ENCODE data around the gene HEXIM2.
A peak's percentile ranks its signal among the peaks of the same experiment; 100 is the strongest.

Gene HEXIM2

GRCh38 chr17:45170931-45171337, 9.3 kb downstream of the HEXIM2 start:
- peak; percentile 56 to 95 for DNase-seq (ENCODE audit: low read depth in 1 of 2, low spot score in 1 of 2)
- no peak for TF ChIP-seq JUND (IDR thresholded peaks at IDR 0.05; ENCODE audit: low read depth)
- in situ Hi-C loops (cut with HindIII; ENCODE audit: low pct_unique_long_range_greater_than_20kb, low sequenced_read_pairs) = no loop called here

GRCh38 chr17:45171338-45172231, 9.9 kb downstream of the HEXIM2 start:
- in situ Hi-C loops (cut with HindIII; ENCODE audit: low pct_unique_long_range_greater_than_20kb, low sequenced_read_pairs) = no loop called here
- TF ChIP-seq JUND (IDR thresholded peaks at IDR 0.05; ENCODE audit: low read depth) = no peak
- peak; percentile 71 to 100 for DNase-seq (ENCODE audit: low read depth in 1 of 2, low spot score in 1 of 2)

DNA sequence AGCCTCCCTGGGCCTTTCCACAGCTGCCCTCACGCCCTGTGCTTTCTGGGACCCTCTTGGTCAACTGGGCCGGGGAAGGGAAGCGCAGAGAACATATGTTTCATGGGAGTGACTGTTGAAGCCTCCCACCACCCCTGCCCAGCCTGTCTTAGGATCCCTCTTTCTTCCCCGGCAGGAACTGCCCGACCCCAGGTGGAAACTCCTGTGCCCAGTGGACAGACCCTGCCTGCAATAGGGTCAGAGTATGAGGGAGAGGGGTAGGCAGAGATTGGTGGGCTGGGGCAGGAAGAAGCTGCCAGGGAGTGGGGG, 10.5 kb downstream of the HEXIM2 start:
- DNase-seq (ENCODE audit: low read depth in 1 of 2, low spot score in 1 of 2) = no peak
- in situ Hi-C loops (cut with HindIII; ENCODE audit: low pct_unique_long_range_greater_than_20kb, low sequenced_read_pairs) = no loop called here
- TF ChIP-seq JUND (IDR thresholded peaks at IDR 0.05; ENCODE audit: low read depth) = no peak

DNA sequence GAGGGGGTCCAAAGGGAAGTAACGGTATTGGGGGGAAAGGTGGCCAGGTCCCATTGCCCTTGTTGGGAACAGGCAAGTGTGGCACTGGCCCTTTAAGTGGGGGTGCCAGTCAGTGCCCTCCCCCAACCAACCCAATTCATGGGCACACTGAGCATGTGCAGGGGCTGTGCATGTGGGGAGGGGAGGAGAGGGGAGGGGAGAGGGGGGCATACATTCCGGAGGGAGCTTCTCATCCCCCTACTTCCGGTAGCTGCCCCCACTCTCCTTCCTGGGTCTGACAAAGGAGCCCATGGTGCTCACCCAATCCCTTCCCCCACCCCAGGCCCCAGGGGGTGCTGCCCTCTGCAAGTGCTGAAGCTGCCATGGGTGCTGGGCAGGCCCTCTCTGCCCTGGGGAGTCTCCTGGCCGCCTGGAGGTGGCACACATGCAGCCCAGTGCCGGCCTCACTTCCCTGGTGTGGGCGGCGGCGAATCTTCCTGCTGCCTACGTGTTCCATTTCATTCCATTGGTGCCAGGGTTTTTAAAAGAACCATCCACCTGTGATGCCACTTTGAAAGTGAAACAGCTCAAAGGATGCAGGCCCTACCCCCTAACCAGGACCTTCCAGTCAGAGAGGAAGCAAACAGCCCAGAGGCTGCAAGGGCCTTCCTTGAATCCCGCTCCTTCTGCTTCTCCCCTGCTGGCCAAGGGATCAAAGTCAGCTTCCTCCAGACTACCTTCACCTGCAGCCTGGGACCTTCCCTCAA, 11.0 kb downstream of the HEXIM2 start:
- in situ Hi-C loops (cut with HindIII; ENCODE audit: low pct_unique_long_range_greater_than_20kb, low sequenced_read_pairs) = no loop called here
- TF ChIP-seq JUND (IDR thresholded peaks at IDR 0.05; ENCODE audit: low read depth) = no peak
- peak; percentile 54 to 98 for DNase-seq (ENCODE audit: low read depth in 1 of 2, low spot score in 1 of 2)

DNA sequence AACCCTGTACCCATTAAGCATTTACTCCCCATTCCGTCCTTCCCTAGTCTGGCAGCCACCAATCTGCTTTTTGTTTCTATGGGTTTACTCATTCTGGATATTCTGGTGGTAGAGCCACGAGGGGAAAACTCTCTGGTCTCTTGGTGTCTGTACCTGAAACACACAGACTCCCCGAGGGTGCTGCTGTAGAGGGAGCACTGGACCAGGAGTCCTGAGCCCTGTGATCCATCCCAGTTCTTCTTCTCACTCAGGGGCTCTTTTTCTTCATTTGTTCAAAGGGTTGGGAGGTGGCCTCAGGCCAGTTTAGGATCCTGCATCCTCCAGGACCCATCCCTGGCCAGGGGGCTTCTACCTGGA, 14.1 kb downstream of the HEXIM2 start:
- no peak for TF ChIP-seq JUND (IDR thresholded peaks at IDR 0.05; ENCODE audit: low read depth)
- in situ Hi-C loops (cut with HindIII; ENCODE audit: low pct_unique_long_range_greater_than_20kb, low sequenced_read_pairs) = no loop called here
- no peak for DNase-seq (ENCODE audit: low read depth in 1 of 2, low spot score in 1 of 2)

GRCh38 chr17:45177563-45177962, 15.9 kb downstream of the HEXIM2 start:
- TF ChIP-seq JUND (IDR thresholded peaks at IDR 0.05; ENCODE audit: low read depth) = no peak
- DNase-seq (ENCODE audit: low read depth in 1 of 2, low spot score in 1 of 2) = no peak
- in situ Hi-C loops (cut with HindIII; ENCODE audit: low pct_unique_long_range_greater_than_20kb, low sequenced_read_pairs) = no loop called here

- in situ Hi-C loops (cut with HindIII; ENCODE audit: low pct_unique_long_range_greater_than_20kb, low sequenced_read_pairs) = no loop called here
- TF ChIP-seq JUND (IDR thresholded peaks at IDR 0.05; ENCODE audit: low read depth) = no peak
- DNase-seq (ENCODE audit: low read depth in 1 of 2, low spot score in 1 of 2) = no peak
Observed at GRCh38 chr17:45184144-45184543, 22.5 kb downstream of the HEXIM2 start.

DNA sequence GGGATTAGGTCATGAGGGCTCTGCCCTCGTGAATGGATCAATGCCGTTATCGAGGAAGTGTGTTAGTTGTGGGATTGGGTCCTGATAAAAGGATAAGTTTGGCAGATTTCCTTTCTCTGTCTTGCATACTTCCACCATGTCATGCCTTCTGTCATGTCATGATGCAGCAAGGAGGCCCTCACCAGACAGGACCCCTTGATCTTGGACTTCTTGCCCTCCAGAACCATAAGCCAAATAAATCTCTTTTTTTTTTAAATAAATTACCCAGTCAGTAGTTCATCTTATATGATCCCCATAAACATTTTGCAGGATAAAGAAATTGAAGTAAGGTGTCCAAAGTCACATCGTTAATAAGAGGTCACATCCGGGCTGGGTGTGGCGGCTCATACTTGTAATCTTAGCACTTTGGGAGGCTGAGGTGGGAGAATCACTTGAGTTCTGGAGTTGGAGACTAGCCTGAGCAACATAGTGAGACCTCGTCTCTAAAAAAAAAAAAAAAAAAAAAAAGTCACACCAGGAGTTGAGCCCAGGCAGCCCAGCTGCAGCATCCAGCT, 25.2 kb downstream of the HEXIM2 start:
- no peak for DNase-seq (ENCODE audit: low read depth in 1 of 2, low spot score in 1 of 2)
- in situ Hi-C loops (cut with HindIII; ENCODE audit: low pct_unique_long_range_greater_than_20kb, low sequenced_read_pairs) = no loop called here
- TF ChIP-seq JUND (IDR thresholded peaks at IDR 0.05; ENCODE audit: low read depth) = no peak

DNA sequence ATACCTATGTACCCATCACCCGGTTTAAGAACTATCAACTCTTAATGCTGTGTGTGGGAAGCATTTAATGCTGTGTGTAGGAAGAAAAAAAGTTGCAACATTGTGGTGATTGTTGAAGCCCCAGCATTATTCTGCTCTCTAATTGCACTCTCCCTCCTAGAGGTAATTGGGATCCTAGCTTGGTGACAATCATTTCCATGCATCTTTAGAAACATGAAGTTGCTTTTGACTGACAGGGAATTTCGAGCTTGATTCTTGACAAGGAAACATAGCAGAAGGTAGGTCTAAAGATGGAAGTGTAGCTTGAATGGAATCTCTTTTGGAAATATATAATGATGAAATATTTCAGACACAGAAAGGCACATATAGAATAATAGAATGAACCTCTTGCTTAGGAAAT, 27.3 kb downstream of the HEXIM2 start:
- no peak for DNase-seq (ENCODE audit: low read depth in 1 of 2, low spot score in 1 of 2)
- no peak for TF ChIP-seq JUND (IDR thresholded peaks at IDR 0.05; ENCODE audit: low read depth)
- in situ Hi-C loops (cut with HindIII; ENCODE audit: low pct_unique_long_range_greater_than_20kb, low sequenced_read_pairs) = no loop called here

GRCh38 chr17:45190503-45191255, 29.0 kb downstream of the HEXIM2 start:
- in situ Hi-C loops (cut with HindIII; ENCODE audit: low pct_unique_long_range_greater_than_20kb, low sequenced_read_pairs) = no loop called here
- no peak for DNase-seq (ENCODE audit: low read depth in 1 of 2, low spot score in 1 of 2)
- TF ChIP-seq JUND (IDR thresholded peaks at IDR 0.05; ENCODE audit: low read depth) = no peak

GRCh38 chr17:45195424-45195823, 33.7 kb downstream of the HEXIM2 start:
- DNase-seq (ENCODE audit: low read depth in 1 of 2, low spot score in 1 of 2) = no peak
- no peak for TF ChIP-seq JUND (IDR thresholded peaks at IDR 0.05; ENCODE audit: low read depth)
- in situ Hi-C loops (cut with HindIII; ENCODE audit: low pct_unique_long_range_greater_than_20kb, low sequenced_read_pairs) = no loop called here

- no peak for TF ChIP-seq JUND (IDR thresholded peaks at IDR 0.05; ENCODE audit: low read depth)
- DNase-seq (ENCODE audit: low read depth in 1 of 2, low spot score in 1 of 2) = no peak
- in situ Hi-C loops (cut with HindIII; ENCODE audit: low pct_unique_long_range_greater_than_20kb, low sequenced_read_pairs) = no loop called here
Observed at GRCh38 chr17:45197108-45197507, 35.4 kb downstream of the HEXIM2 start.
